ENCODE measurements around the gene PLA2G4B.

The PLA2G4B gene

DNA sequence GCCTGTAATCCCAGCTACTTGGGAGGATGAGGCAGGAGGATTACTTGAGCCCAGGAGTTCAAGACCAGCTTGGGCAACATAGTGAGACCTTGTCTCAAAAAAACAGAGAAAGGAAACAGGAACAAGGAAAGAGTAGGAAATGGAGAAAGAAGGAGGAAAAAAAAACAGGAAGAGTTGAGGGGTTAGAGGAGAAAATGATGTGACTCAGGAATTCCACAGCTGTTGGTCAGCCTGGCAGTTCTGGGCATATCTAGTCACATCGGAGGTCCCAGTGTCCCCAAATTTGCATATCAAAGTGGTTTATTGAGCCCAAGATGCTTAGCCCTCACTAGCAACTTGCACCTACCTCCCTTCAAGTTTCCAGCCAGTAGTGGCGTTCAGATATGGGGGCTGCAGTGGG is 29.5 kb upstream of the PLA2G4B start:
- TF ChIP-seq, protein P1, sequence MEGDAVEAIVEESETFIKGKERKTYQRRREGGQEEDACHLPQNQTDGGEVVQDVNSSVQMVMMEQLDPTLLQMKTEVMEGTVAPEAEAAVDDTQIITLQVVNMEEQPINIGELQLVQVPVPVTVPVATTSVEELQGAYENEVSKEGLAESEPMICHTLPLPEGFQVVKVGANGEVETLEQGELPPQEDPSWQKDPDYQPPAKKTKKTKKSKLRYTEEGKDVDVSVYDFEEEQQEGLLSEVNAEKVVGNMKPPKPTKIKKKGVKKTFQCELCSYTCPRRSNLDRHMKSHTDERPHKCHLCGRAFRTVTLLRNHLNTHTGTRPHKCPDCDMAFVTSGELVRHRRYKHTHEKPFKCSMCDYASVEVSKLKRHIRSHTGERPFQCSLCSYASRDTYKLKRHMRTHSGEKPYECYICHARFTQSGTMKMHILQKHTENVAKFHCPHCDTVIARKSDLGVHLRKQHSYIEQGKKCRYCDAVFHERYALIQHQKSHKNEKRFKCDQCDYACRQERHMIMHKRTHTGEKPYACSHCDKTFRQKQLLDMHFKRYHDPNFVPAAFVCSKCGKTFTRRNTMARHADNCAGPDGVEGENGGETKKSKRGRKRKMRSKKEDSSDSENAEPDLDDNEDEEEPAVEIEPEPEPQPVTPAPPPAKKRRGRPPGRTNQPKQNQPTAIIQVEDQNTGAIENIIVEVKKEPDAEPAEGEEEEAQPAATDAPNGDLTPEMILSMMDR (IDR thresholded peaks at IDR 0.05; ENCODE audit: low read length, missing control alignments) = no peak
- H3K4me3 ChIP-seq (replicated peaks; ENCODE audit: low read depth, low read length) = no peak overlapping the region

DNA sequence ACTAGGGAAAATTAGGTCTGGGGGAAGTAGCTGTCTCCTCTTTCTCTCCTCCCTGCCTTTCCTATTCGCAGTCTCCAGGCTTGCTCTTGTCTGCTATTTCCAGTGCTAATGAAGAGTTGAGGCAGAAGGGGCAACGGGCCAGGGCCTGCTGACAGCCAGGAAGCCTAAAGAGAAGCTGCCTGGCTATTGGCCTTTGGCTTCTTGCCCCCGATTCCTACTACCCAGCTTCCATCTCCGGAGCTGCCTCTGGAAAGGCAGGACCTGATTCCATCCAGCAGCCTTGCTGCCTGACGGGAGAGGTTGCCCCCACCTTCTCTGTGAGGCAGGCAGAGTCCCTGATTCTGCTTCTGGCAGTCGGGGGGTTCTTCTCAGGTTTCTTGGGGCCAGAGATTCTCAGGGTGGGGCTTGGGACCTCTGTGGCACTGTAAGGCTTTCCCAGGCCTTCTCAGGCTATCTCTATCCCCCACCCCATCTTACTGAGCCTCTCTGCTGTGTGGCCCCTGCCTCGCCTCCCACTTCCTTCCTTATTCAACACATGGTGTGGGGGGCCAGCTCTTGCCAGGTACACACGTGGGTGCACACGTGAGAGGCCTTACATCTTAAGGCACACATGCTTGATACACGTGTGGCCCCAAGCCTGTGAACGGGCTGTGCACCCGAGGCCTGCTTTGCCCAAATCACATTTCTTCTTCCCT is 29.0 kb upstream of the PLA2G4B start:
- TF ChIP-seq, protein P1 (IDR thresholded peaks at IDR 0.05; ENCODE audit: low read length, missing control alignments) = no peak
- H3K4me3 ChIP-seq (replicated peaks; ENCODE audit: low read depth, low read length) = no peak overlapping the region
- no peak for DNase-seq (ENCODE audit: low read depth)

More for the DNA sequence above, 29.5 kb upstream of the PLA2G4B start:
- DNase-seq (ENCODE audit: low read depth) = no peak

GRCh38 chr15:41810651-41811431 is 27.8 kb upstream of the PLA2G4B start:
- H3K4me3 ChIP-seq (replicated peaks; ENCODE audit: low read depth, low read length) = no peak overlapping the region
- DNase-seq (ENCODE audit: low read depth) = no peak
- TF ChIP-seq, protein P1 (IDR thresholded peaks at IDR 0.05; ENCODE audit: low read length, missing control alignments) = no peak

DNA sequence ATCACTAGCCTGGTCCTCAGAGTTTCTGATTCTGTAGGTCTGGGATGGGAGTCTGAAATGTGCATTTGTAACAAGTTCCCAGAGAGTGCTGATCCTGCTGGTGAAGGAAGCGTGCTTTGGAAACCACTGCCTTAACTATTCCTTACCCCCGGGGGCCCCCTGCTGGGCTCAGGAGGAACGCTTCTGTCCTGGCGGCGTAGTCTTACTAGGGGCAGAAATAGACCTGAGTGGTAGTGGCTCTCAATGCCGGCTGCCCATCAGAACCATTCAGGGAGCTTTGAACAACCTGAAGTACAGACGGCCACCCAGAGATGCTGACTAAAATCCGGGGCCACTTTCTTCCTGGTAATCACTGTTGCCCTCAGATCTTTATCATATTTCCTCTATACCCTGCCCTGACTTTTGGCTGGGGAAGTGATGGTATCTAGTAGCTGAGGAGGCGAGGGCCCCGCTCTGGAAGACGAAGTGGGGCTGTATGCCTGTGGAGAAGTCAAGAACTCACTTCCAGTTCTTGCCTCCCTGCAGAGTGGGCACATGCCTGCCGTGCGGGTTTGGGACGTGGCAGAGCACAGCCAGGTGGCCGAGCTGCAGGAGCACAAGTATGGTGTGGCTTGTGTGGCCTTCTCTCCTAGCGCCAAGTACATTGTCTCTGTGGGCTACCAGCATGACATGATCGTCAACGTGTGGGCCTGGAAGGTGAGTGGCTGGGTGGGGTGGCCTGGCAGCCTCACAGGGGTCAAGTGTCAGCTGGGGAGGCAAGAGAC is 27.0 kb upstream of the PLA2G4B start:
- peak; percentile 89 for DNase-seq (ENCODE audit: low read depth)
- no peak overlapping the region for H3K4me3 ChIP-seq (replicated peaks; ENCODE audit: low read depth, low read length)
- TF ChIP-seq, protein P1 (IDR thresholded peaks at IDR 0.05; ENCODE audit: low read length, missing control alignments) = peak; percentile 92

GRCh38 chr15:41812820-41813375 is 25.7 kb upstream of the PLA2G4B start:
- DNase-seq (ENCODE audit: low read depth) = no peak
- no peak overlapping the region for H3K4me3 ChIP-seq (replicated peaks; ENCODE audit: low read depth, low read length)

DNA sequence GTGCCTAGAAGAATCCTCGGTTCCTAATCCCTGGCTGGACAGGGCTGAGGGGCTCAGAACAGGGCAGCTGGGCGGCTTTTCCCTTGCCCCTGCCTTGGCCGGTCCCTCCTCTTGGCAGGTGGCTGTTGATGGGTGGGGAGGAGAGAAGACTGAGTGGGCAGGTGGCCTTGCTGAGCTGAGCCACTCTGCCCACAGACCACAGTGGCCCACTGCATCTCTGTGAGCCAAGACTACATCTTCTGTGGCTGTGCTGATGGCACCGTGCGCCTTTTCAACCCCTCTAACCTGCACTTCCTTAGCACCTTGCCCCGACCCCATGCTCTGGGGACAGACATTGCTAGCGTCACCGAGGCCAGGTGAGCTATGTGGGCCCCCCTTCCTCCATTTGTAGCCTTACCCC is 25.2 kb upstream of the PLA2G4B start:
- H3K4me3 ChIP-seq (replicated peaks; ENCODE audit: low read depth, low read length) = no peak overlapping the region
- TF ChIP-seq, protein P1 (IDR thresholded peaks at IDR 0.05; ENCODE audit: low read length, missing control alignments) = no peak
- DNase-seq (ENCODE audit: low read depth) = no peak

More at GRCh38 chr15:41812820-41813375, 25.7 kb upstream of the PLA2G4B start:
- TF ChIP-seq, protein P1 (IDR thresholded peaks at IDR 0.05; ENCODE audit: low read length, missing control alignments) = no peak

Data from fibroblast of pulmonary artery (primary cell).